ENCODE data around the gene LRRC36. TPM values are rescaled to one million over a fixed set of nuclear protein-coding genes. Genes with fewer than 3 reads are reported as not detected.
A peak's percentile ranks its signal among the peaks of the same experiment; 100 is the strongest.

Gene LRRC36
- 1 to 10 TPM in 2 of 4 donors, under 1 TPM in 1, not detected in 1; 0.30 to 4.6 (median 2.1) TPM for total RNA-seq

DNA sequence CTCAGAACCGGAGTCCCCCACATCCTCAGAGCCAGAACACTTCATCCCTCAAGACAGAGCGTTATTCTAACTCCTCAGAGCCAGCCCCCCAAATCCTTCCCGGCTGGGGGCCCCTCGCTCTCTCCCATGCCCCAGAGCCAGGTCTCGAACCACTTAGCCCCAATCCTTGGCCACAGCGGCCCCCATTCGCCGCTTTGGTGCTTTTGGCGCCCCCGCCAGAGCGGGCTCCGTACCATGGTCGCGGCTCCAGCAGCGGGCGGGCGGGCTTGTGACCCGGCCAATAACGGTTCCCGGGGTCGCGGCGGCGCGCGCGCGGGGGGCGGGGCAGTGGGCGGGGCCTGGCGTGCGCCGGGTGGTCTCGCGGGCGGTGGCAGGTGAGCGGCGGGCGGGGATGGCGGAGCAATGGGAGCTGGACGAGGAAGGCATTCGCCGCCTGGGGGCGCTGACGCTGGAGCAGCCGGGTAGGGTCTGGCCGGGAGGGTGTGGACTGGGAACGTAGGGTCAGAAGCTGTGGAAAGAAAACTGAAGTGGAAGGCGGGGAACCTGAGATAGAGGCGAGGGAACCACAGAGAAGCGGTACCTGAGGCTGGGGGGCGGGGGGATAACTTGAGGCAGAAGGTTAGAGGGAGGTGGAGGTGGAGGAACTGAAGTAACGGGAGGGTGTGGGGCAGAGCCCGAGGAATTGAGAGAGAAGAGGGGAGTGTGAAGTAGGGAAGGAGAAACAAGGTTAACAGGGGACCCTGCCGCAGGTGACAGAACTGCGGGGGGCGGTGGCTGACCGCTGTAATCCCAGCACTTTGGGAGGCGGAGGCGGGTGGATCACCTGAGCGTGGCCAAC lies at the start of gene LRRC36, which contains the start of gene KCTD19:
TSS of gene LRRC36 (plus strand) at position 344 of the 838 bp plus-strand sequence. CDS start at position 392, 48 bp downstream.
TSS of gene KCTD19 (minus strand) at position 270 of the 838 bp plus-strand sequence. CDS start at position 236, 34 bp downstream.
- peaks cover 0 to 20% (median 2%) of the 10 kb centered on the region in 4 donors for H3K4me1 ChIP-seq
- H3K4me3 ChIP-seq = peak within 1 kb of the TSS; percentile 27 to 59 (median 43)
- no peaks in the 10 kb centered on the region for H3K9me3 ChIP-seq
- 7 to 8% methylated on average over 53 to 55 of the region's 61 CpGs for WGBS, 2 donors
- peak in 1 of 2 donors; percentile 21 for DNase-seq (ENCODE audit: low spot score in 2 of 2)
- no peak for TF ChIP-seq EP300 (IDR thresholded peaks at IDR 0.05)
- TF ChIP-seq, protein P1, sequence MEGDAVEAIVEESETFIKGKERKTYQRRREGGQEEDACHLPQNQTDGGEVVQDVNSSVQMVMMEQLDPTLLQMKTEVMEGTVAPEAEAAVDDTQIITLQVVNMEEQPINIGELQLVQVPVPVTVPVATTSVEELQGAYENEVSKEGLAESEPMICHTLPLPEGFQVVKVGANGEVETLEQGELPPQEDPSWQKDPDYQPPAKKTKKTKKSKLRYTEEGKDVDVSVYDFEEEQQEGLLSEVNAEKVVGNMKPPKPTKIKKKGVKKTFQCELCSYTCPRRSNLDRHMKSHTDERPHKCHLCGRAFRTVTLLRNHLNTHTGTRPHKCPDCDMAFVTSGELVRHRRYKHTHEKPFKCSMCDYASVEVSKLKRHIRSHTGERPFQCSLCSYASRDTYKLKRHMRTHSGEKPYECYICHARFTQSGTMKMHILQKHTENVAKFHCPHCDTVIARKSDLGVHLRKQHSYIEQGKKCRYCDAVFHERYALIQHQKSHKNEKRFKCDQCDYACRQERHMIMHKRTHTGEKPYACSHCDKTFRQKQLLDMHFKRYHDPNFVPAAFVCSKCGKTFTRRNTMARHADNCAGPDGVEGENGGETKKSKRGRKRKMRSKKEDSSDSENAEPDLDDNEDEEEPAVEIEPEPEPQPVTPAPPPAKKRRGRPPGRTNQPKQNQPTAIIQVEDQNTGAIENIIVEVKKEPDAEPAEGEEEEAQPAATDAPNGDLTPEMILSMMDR (IDR thresholded peaks at IDR 0.05) = peak in 4 of 5 experiments; percentile 33 to 58 (median 47)
- peak within 1 kb of the TSS in 2 of 4 donors; percentile 15 to 77 for H3K27ac ChIP-seq
- H3K36me3 ChIP-seq = no peaks in the 10 kb centered on the region
- H3K27me3 ChIP-seq = peaks cover 0 to 24% of the 10 kb centered on the region in 2 donors

DNA sequence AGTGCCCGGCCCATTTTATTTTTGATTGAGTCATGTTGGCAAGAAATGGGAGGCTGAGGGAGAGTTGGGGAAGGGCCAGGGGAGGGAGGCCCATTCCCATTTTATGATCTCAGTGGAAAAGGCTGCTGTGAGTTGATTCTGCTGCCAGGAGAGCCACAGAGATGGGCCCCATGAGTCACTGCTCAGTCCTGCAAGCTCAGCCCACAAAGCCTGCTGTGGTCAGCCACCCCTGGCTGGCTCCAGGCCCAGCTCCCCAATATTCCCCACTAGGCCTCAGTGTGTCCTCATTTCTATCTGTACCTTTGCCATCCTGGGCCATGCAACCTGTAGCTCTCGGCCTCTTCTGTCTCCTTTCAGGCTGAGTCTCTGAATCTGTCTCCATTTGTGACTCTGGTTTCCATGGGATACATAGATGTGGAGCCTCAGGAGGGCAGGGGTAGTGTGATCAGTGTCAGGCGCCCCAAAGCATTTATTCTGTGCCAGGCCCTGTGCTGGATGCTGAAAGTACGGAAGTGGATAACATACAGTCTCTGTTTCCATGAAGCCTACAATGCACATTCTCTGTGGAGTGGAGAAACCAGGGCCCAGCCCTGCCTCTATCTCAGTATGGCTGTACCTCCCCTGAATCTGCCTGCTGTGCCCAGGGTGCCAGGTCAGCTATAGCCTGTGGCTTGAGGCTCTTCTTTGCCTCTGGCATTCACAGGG lies 49.2 kb upstream of the LRRC36 start:
- Histone ChIP-seq H3K9me3 (no peaks in the 10 kb centered on the region), H3K36me3 (peaks cover 0 to 23% (median 0%) of the 10 kb centered on the region in 3 donors), H3K27ac (peak overlapping the region in 3 of 4 donors; percentile 78 to 93 (median 88)), H3K4me3 (no peak overlapping the region), H3K4me1 (peaks cover 0 to 33% (median 20%) of the 10 kb centered on the region in 4 donors), H3K27me3 (no peaks in the 10 kb centered on the region)
- WGBS, 2 donors = 64 to 74% methylated on average over 4 of the region's 4 CpGs
- DNase-seq (ENCODE audit: low spot score in 2 of 2) = peak in 1 of 2 donors; percentile 28
- TF ChIP-seq POLR2A (IDR thresholded peaks at IDR 0.05) (no peak), EP300 (IDR thresholded peaks at IDR 0.05) (no peak)
- TF ChIP-seq, protein P1 (IDR thresholded peaks at IDR 0.05) = no peak

DNA sequence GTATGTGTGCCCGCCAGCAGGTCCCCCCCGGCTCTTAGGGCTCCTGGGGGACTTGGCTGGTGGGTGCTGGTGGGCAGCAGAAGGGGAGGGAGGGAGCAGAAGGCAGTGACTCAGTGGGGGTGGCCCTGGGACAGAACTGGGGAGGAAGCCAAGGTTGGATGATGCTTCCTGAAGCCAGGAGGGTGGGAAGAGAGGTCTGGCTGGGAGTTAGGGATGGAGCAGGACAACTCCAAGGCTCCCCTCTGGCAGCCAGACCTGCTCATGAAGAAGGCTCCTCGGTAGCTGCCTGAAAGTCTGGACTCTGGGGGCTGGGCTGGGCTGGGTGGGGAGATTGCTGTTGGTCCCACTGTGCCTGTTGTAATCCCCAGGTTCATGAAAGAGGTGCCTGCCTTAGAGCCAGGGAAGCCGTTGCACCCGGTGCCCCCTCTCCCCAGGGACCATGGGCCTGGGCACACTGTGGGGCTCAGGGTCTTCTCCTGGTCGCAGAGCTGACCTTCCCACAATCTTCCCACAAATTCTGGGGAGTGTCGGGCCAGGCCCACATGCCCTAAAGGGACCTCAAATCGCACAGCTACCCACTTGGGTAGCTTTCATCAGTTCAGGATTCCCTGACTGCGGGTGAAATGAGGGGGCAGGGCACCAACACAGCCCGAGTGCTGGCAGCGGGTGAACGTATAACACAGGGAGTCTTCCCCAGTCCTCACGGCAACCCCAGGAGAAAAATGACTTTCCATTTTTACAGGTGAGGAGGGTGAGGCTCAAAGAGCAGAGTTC lies 48.4 kb upstream of the LRRC36 start:
- TF ChIP-seq, protein P1 (IDR thresholded peaks at IDR 0.05) = no peak
- TF ChIP-seq EP300 (IDR thresholded peaks at IDR 0.05) = no peak
- TF ChIP-seq POLR2A (IDR thresholded peaks at IDR 0.05) = no peak
- Histone ChIP-seq H3K27me3 (no peaks in the 10 kb centered on the region), H3K4me1 (peaks cover 0 to 33% (median 20%) of the 10 kb centered on the region in 4 donors), H3K36me3 (peaks cover 0 to 26% (median 0%) of the 10 kb centered on the region in 3 donors), H3K4me3 (peak overlapping the region; percentile 51 to 77 (median 66)), H3K9me3 (no peaks in the 10 kb centered on the region), H3K27ac (peak overlapping the region; percentile 74 to 93 (median 83))
- no peak for DNase-seq (ENCODE audit: low spot score in 2 of 2)
- 34 to 42% methylated on average over 12 to 13 of the region's 13 CpGs for WGBS, 2 donors

DNA sequence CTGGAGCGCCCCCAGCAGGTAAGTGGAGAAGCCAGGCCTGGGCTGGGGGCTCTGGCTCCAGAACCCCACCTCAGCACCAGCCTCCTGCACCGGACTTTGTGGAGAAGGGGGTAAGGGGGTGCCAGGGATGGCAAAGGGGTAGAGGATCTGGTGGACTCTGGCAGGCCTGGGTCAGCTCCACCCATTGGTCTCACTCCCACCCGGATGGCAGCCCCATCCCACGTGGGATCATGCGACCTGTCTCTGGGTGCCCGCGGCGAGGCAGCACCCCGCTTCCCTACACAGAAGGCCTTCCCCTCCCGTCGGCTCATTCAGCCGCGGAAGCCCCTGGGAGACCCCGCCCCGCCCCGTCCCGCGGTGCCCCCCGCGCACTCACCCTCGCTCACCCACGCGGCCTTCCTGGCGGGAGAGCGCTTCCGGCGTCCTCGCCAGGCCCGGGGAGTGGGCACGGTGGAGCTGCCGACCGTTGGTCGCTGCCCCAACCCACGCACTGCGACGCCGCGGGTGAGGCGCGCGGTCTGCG lies 47.8 kb upstream of the LRRC36 start:
- Histone ChIP-seq H3K4me1 (peaks cover 0 to 33% (median 20%) of the 10 kb centered on the region in 4 donors), H3K36me3 (peaks cover 0 to 28% (median 0%) of the 10 kb centered on the region in 3 donors), H3K4me3 (peak overlapping the region; percentile 51 to 77 (median 66)), H3K9me3 (no peaks in the 10 kb centered on the region), H3K27ac (peak overlapping the region; percentile 74 to 93 (median 83)), H3K27me3 (no peaks in the 10 kb centered on the region)
- 3 to 6% methylated on average over 6 to 27 of the region's 42 CpGs for WGBS, 2 donors
- DNase-seq (ENCODE audit: low spot score in 2 of 2) = no peak
- TF ChIP-seq POLR2A (IDR thresholded peaks at IDR 0.05) (no peak), EP300 (IDR thresholded peaks at IDR 0.05) (no peak)
- TF ChIP-seq, protein P1 (IDR thresholded peaks at IDR 0.05) = no peak

All from tibial nerve (tissue), 4 donors.